Liver (tissue), 9 donors: Measurements from ENCODE around the gene ACP7. TPM values are rescaled to one million over a fixed set of nuclear protein-coding genes. Genes with fewer than 3 reads are reported as not detected.

Experiments
- DNase-seq: peaks from one replicate; pipeline ENCODE4 v3.0.0-alpha.2; 2017; ENCODE audit warnings: low spot score
- H3K27ac ChIP-seq, 2 donors: one replicate each; pipeline ENCODE4 v1.7.0; 2013; ENCODE audit warnings: inconsistent platforms in 2 of 2, low read length in 2 of 2, control low read depth in 1 of 2, low read depth in 1 of 2, mild to moderate bottlenecking in 1 of 2
- H3K27me3 ChIP-seq, 4 donors: one replicate each; pipeline versions ENCODE4 v1.6.1 to v1.7.0; 2013; ENCODE audit warnings: low read length in 3 of 4, inconsistent platforms in 1 of 4, mild to moderate bottlenecking in 1 of 4, moderate library complexity in 1 of 4; ENCODE audit not compliant: control insufficient read depth in 4 of 4, insufficient read depth in 4 of 4
- H3K36me3 ChIP-seq, 4 donors: one replicate each; pipeline versions ENCODE4 v1.6.1 to v1.7.0; 2013; ENCODE audit warnings: low read length in 3 of 4, mild to moderate bottlenecking in 3 of 4, low read depth in 1 of 4, moderate library complexity in 1 of 4; ENCODE audit not compliant: control insufficient read depth in 4 of 4, insufficient read depth in 3 of 4
- H3K4me1 ChIP-seq, 4 donors: one replicate each; pipeline versions ENCODE4 v1.6.1 to v1.7.0; 2013; ENCODE audit warnings: low read length in 3 of 4, mild to moderate bottlenecking in 3 of 4, moderate library complexity in 1 of 4; ENCODE audit not compliant: control insufficient read depth in 4 of 4, insufficient read depth in 4 of 4
- H3K4me3 ChIP-seq, 3 donors: one replicate each; pipeline versions ENCODE4 v1.6.1 to v1.7.0; 2013; ENCODE audit warnings: low read length in 3 of 3, control low read depth in 1 of 3, low read depth in 1 of 3, mild to moderate bottlenecking in 1 of 3
- H3K9ac ChIP-seq, 2 donors: one replicate each; pipeline ENCODE4 v1.7.0; 2013; ENCODE audit warnings: low read length in 2 of 2, mild to moderate bottlenecking in 2 of 2, moderate library complexity in 2 of 2, control low read depth in 1 of 2, low read depth in 1 of 2
- H3K9me3 ChIP-seq, 4 donors: one replicate each; pipeline versions ENCODE4 v1.6.1 to v1.7.0; 2013; ENCODE audit warnings: low read length in 3 of 4; ENCODE audit not compliant: control insufficient read depth in 4 of 4
- EGR1 ChIP-seq, 2 donors: IDR thresholded peaks; 2 replicates each; pipeline ENCODE4 v1.6.1; 2016 to 2018; ENCODE audit warnings: antibody characterized with exemption in 2 of 2, low read depth in 2 of 2
- FOXA1 ChIP-seq: IDR thresholded peaks from 2 replicates; pipeline ENCODE4 v1.6.1; 2016; ENCODE audit warnings: antibody characterized with exemption
- FOXA2 ChIP-seq: IDR thresholded peaks from 2 replicates; pipeline ENCODE4 v1.6.1; 2016; ENCODE audit warnings: antibody characterized with exemption
- GABPA ChIP-seq, 2 donors: IDR thresholded peaks in 1 of 2; conservative IDR thresholded peaks in 1 of 2; 2 replicates each; pipeline ENCODE4 v1.6.1; 2016; ENCODE audit warnings: antibody characterized with exemption in 2 of 2, mild to moderate bottlenecking in 1 of 2, moderate library complexity in 1 of 2
- HNF4A ChIP-seq, 2 donors: conservative IDR thresholded peaks; 2 replicates each; pipeline ENCODE4 v1.6.1; 2016; ENCODE audit warnings: antibody characterized with exemption in 2 of 2, mild to moderate bottlenecking in 2 of 2
- HNF4G ChIP-seq: IDR thresholded peaks from 2 replicates; pipeline ENCODE4 v1.6.1; 2016; ENCODE audit warnings: antibody characterized with exemption
- NR2F2 ChIP-seq: IDR thresholded peaks from 2 replicates; pipeline ENCODE4 v1.6.1; 2016; ENCODE audit warnings: antibody characterized with exemption
- RAD21 ChIP-seq, 2 donors: IDR thresholded peaks; 2 replicates each; pipeline ENCODE4 v1.6.1; 2016; ENCODE audit warnings: antibody characterized with exemption in 2 of 2, mild to moderate bottlenecking in 2 of 2
- RXRA ChIP-seq, 2 donors: IDR thresholded peaks; 2 replicates each; pipeline ENCODE4 v1.6.1; 2017 to 2018; ENCODE audit warnings: antibody characterized with exemption in 2 of 2, mild to moderate bottlenecking in 1 of 2
- SP1 ChIP-seq: IDR thresholded peaks from 2 replicates; pipeline ENCODE4 v1.6.1; 2018; ENCODE audit warnings: antibody characterized with exemption, mild to moderate bottlenecking
- TAF1 ChIP-seq: conservative IDR thresholded peaks from 2 replicates; pipeline ENCODE4 v1.6.1; 2016; ENCODE audit warnings: antibody characterized with exemption, mild to moderate bottlenecking
- YY1 ChIP-seq: IDR thresholded peaks from 2 replicates; pipeline ENCODE4 v1.6.1; 2016; ENCODE audit warnings: antibody characterized with exemption, mild to moderate bottlenecking
- WGBS: extraction: QIAGEN DNeasy Blood & Tissue Kit; methylation state at CpG from one replicate; pipeline ENCODE4 v1.1.7; 2013; 5-methylcytosine and 5-hydroxymethylcytosine counted together
- polyA plus RNA-seq, 2 donors: library from polyadenylated mRNA; stranded (reverse) in 1 of 2; unstranded in 1 of 2; fragments of 200-250 nt in 1 of 2; fragments of >200 nt in 1 of 2; fragmentation: Nextera tagmentation in 1 of 2; extraction: Ambion mirVana in 1 of 2; gene quantifications; one replicate each; pipeline versions ENCODE4 v1.2.1 to v1.2.3, GENCODE V29; 2013 to 2015
- total RNA-seq, 2 donors: library from RNA; depleted of rRNA; stranded (reverse); fragments of >200 nt; gene quantifications; one replicate each; pipeline ENCODE4 v1.2.3, GENCODE V29; 2014
- TF ChIP-seq, protein P1 (sequence below): IDR thresholded peaks from 2 replicates; pipeline ENCODE4 v1.6.1; 2016; ENCODE audit warnings: antibody characterized with exemption, mild to moderate bottlenecking
- TF ChIP-seq, protein P2 (sequence below): IDR thresholded peaks from 2 replicates; pipeline ENCODE4 v1.6.1; 2016; ENCODE audit warnings: antibody characterized with exemption
- TF ChIP-seq, protein P3 (sequence below): IDR thresholded peaks from 2 replicates; pipeline ENCODE4 v1.6.1; 2016; ENCODE audit warnings: antibody characterized with exemption
- TF ChIP-seq, protein P4 (sequence below): IDR thresholded peaks from 2 replicates; pipeline ENCODE4 v1.6.1; 2016; ENCODE audit warnings: antibody characterized with exemption
- donor health status: healthy.
- donor health status: healthy.
- donor health status: healthy.
- donor health status: healthy.
- donor health status: healthy.

ACP7 gene, protein sequence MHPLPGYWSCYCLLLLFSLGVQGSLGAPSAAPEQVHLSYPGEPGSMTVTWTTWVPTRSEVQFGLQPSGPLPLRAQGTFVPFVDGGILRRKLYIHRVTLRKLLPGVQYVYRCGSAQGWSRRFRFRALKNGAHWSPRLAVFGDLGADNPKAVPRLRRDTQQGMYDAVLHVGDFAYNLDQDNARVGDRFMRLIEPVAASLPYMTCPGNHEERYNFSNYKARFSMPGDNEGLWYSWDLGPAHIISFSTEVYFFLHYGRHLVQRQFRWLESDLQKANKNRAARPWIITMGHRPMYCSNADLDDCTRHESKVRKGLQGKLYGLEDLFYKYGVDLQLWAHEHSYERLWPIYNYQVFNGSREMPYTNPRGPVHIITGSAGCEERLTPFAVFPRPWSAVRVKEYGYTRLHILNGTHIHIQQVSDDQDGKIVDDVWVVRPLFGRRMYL
- total RNA-seq = under 1 TPM in 1 of 2 donors, not detected in 1; 0.05 TPM
- polyA plus RNA-seq = not detected

DNA sequence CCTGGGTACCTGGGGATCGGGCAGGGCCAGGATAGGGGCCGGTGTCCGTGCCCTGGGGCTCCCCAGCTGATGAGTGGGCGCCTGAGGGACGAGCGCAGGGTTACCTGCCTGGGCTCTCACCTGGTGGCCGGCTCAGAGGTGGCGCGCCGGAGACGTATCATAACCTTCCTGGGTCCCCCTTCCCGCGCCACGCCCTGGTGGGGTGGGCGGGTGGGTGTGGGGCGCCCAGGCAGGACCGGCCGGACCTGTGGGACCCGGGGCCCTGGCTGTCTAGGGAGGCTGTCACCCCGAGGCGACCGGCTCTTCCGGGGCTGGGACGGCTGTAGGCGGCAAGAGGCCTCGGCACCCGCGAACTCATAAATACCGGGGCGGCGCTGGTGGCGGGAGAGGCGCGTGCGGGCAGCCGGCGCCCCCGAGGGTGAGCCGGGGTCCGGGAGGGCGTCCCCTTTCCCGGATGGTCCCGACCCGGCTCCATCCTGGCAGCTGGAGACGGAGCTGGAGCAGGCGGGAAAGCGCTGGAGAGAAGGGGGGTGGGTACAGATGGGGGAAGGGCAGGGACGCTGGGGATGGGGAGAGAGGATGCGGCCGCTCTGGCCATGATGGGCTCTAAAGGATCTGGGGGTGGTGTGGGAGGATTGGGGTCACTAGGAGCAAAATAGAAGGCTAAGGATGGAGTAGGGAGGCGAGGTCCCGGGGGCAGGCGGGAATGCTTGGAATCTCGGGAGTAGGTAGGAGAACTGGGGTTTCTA is at the start of gene ACP7:
Gene ACP7, plus strand, starts transcription at position 386 of the 749 bp plus-strand sequence. CDS start 902 bp downstream, outside the sequence.
- H3K27ac ChIP-seq = no peak within 1 kb of the TSS
- no peaks in the 10 kb centered on the region for H3K36me3 ChIP-seq
- WGBS = 8% methylated on average over 54 of the region's 54 CpGs

DNA sequence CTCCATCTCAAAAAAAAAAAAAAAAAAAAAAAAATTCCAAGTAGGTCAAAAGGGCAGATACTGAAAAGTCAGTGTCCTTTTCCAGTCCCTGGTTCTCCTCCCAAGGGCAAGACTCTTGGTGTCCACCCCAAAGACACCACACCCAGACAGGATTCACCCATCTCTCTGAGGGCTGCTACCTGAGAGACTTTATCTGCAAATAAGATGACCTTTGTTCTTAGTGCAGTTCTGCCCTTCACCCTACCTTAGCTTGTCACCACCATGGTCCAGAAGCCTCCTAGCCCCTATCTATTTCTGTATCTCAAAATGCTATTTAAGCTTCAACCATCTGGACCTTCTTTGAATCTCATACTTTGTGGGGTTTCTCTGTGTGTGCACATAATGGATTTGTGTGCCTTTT is 47.6 kb upstream of the ACP7 start:
- no peak overlapping the region for H3K9ac ChIP-seq
- no peak overlapping the region for H3K4me3 ChIP-seq
- H3K4me1 ChIP-seq = peaks cover 0 to 25% (median 13%) of the 10 kb centered on the region in 4 donors
- no peaks in the 10 kb centered on the region for H3K9me3 ChIP-seq
- H3K27me3 ChIP-seq = no peaks in the 10 kb centered on the region
- TF ChIP-seq, protein P1, sequence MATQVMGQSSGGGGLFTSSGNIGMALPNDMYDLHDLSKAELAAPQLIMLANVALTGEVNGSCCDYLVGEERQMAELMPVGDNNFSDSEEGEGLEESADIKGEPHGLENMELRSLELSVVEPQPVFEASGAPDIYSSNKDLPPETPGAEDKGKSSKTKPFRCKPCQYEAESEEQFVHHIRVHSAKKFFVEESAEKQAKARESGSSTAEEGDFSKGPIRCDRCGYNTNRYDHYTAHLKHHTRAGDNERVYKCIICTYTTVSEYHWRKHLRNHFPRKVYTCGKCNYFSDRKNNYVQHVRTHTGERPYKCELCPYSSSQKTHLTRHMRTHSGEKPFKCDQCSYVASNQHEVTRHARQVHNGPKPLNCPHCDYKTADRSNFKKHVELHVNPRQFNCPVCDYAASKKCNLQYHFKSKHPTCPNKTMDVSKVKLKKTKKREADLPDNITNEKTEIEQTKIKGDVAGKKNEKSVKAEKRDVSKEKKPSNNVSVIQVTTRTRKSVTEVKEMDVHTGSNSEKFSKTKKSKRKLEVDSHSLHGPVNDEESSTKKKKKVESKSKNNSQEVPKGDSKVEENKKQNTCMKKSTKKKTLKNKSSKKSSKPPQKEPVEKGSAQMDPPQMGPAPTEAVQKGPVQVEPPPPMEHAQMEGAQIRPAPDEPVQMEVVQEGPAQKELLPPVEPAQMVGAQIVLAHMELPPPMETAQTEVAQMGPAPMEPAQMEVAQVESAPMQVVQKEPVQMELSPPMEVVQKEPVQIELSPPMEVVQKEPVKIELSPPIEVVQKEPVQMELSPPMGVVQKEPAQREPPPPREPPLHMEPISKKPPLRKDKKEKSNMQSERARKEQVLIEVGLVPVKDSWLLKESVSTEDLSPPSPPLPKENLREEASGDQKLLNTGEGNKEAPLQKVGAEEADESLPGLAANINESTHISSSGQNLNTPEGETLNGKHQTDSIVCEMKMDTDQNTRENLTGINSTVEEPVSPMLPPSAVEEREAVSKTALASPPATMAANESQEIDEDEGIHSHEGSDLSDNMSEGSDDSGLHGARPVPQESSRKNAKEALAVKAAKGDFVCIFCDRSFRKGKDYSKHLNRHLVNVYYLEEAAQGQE = no peak
- TF ChIP-seq, protein P2, sequence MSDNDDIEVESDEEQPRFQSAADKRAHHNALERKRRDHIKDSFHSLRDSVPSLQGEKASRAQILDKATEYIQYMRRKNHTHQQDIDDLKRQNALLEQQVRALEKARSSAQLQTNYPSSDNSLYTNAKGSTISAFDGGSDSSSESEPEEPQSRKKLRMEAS = no peak
- TF ChIP-seq SP1 (no peak), FOXA2 (no peak), NR2F2 (no peak), RAD21 (IDR thresholded peaks at IDR 0.05) (no peak), HNF4A (conservative IDR thresholded peaks at IDR 0.05) (no peak), TAF1 (no peak), FOXA1 (no peak)
- no peaks in the 10 kb centered on the region for H3K36me3 ChIP-seq
- no peak overlapping the region for H3K27ac ChIP-seq
- no peak for DNase-seq

More for the DNA sequence above, at the start of gene ACP7:
- no peak within 1 kb of the TSS for H3K9ac ChIP-seq
- H3K27me3 ChIP-seq = peaks cover 0 to 3% (median 0%) of the 10 kb centered on the region in 4 donors
- no peak for TF ChIP-seq RAD21 (IDR thresholded peaks at IDR 0.05)
- no peak for TF ChIP-seq FOXA2
- no peak for TF ChIP-seq YY1
- TF ChIP-seq, protein P3, sequence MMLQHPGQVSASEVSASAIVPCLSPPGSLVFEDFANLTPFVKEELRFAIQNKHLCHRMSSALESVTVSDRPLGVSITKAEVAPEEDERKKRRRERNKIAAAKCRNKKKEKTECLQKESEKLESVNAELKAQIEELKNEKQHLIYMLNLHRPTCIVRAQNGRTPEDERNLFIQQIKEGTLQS = no peak
- TF ChIP-seq, protein P2 = no peak
- TF ChIP-seq NR2F2 = no peak
- TF ChIP-seq RXRA (IDR thresholded peaks at IDR 0.05) = no peak
- no peak for TF ChIP-seq GABPA (IDR thresholded peaks at IDR 0.05 in 1 of 2, conservative IDR thresholded peaks at IDR 0.05 in 1 of 2)
- TF ChIP-seq EGR1 (IDR thresholded peaks at IDR 0.05; ENCODE audit: low read depth in 2 of 2) = no peak
- TF ChIP-seq, protein P4, sequence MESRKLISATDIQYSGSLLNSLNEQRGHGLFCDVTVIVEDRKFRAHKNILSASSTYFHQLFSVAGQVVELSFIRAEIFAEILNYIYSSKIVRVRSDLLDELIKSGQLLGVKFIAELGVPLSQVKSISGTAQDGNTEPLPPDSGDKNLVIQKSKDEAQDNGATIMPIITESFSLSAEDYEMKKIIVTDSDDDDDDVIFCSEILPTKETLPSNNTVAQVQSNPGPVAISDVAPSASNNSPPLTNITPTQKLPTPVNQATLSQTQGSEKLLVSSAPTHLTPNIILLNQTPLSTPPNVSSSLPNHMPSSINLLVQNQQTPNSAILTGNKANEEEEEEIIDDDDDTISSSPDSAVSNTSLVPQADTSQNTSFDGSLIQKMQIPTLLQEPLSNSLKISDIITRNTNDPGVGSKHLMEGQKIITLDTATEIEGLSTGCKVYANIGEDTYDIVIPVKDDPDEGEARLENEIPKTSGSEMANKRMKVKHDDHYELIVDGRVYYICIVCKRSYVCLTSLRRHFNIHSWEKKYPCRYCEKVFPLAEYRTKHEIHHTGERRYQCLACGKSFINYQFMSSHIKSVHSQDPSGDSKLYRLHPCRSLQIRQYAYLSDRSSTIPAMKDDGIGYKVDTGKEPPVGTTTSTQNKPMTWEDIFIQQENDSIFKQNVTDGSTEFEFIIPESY = no peak
- no peak for TF ChIP-seq HNF4G
- TF ChIP-seq, protein P1 = no peak
- H3K4me3 ChIP-seq = peak within 1 kb of the TSS in 1 of 3 donors; percentile 21
- peaks cover 4 to 10% (median 6%) of the 10 kb centered on the region in 4 donors for H3K4me1 ChIP-seq
- H3K9me3 ChIP-seq = no peaks in the 10 kb centered on the region
- DNase-seq = no peak
